Measurements from ENCODE around the gene CLK3. TPM values are rescaled to one million over a fixed set of nuclear protein-coding genes. Genes with fewer than 3 reads are reported as not detected.
"Not testable (repeated sequence)": the region's sequence is repeated elsewhere in the genome, so short reads cannot be mapped to it uniquely, and the experiment has no call there.

Gene CLK3
- total RNA-seq, 1 donor from 2014 or later, result 107 TPM

GRCh38 chr15:74642734-74643664, 27.4 kb downstream of the CLK3 start:
- no peak for DNase-seq (ENCODE audit: low spot score)
- intact Hi-C loops (cut with micrococcal nuclease), result no loop called here
- Mint-ChIP-seq H3K9me3 (no peaks in the 10 kb centered on the region), H3K4me1 (ENCODE audit: low read depth) (peaks cover 9% of the 10 kb centered on the region), H3K27me3 (ENCODE audit: insufficient read depth) (no peaks in the 10 kb centered on the region), H3K27ac (no peak overlapping the region), H3K4me3 (no peak overlapping the region), H3K36me3 (ENCODE audit: low read depth) (peaks cover 17% of the 10 kb centered on the region)

DNA sequence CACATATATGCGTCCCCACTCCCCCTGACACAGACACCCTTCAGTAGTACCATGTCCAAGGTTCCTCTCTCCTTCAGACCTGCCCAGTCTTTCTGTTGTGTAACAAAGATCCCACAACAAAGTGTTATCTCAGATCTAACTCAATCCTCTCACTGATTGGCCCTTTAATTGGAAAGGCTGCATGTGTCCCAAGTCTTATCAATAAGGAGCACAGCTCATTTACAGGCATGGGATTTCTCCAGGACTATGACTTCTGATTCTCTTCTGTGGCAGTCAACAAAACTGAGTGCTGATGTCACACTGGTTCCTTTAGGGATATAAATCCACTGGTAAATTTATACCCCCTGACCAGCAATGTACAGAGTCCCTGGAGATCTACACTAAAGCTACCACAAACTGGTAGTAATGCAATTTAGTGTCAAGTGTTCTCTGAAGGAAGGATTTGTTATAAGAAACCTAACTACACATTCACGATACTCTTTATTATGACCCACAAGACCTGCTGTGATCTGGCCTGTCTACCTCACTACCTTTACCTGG, 28.1 kb downstream of the CLK3 start:
- Mint-ChIP-seq H3K27ac (no peak overlapping the region), H3K4me3 (no peak overlapping the region), H3K36me3 (ENCODE audit: low read depth) (peaks cover 19% of the 10 kb centered on the region)

DNA sequence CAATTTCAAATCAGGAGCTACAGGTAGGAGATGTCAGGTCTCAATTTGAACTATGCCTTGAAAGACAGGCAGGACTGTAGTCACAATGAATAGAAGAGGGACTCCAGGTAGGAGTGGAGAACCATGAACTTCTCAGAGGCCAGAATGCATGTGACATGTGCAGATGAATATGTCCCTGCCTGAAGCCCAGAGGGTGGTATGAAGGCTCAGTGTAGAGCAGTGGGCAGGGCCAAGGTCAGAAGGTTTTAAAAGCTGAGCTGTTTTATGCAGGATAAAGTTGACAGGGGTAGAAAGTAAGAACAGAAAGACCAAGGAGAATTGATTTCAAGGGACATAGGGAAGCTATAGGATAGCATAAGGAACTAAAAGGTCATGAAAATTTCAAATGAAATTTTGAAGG, 30.8 kb downstream of the CLK3 start:
- Mint-ChIP-seq H3K27ac (no peak overlapping the region), H3K27me3 (ENCODE audit: insufficient read depth) (no peaks in the 10 kb centered on the region), H3K4me3 (no peak overlapping the region), H3K36me3 (ENCODE audit: low read depth) (peaks cover 12% of the 10 kb centered on the region), H3K9me3 (no peaks in the 10 kb centered on the region), H3K4me1 (ENCODE audit: low read depth) (peaks cover 9% of the 10 kb centered on the region)
- no peak for DNase-seq (ENCODE audit: low spot score)
- intact Hi-C loops (cut with micrococcal nuclease), result no loop called here

More for the DNA sequence above, 28.1 kb downstream of the CLK3 start:
- Mint-ChIP-seq H3K9me3 (no peaks in the 10 kb centered on the region), H3K27me3 (ENCODE audit: insufficient read depth) (no peaks in the 10 kb centered on the region), H3K4me1 (ENCODE audit: low read depth) (peaks cover 9% of the 10 kb centered on the region)
- no peak for DNase-seq (ENCODE audit: low spot score)
- intact Hi-C loops (cut with micrococcal nuclease), result no loop called here

- Mint-ChIP-seq H3K27me3 (ENCODE audit: insufficient read depth) (no peaks in the 10 kb centered on the region), H3K27ac (no peak overlapping the region), H3K9me3 (no peaks in the 10 kb centered on the region), H3K36me3 (ENCODE audit: low read depth) (peaks cover 10% of the 10 kb centered on the region), H3K4me1 (ENCODE audit: low read depth) (no peaks in the 10 kb centered on the region), H3K4me3 (no peak overlapping the region)
- no peak for DNase-seq (ENCODE audit: low spot score)
- intact Hi-C loops (cut with micrococcal nuclease), result no loop called here
Measured at GRCh38 chr15:74648051-74648842, 32.6 kb downstream of the CLK3 start.

- peaks cover 12% of the 10 kb centered on the region for H3K36me3 Mint-ChIP-seq (ENCODE audit: low read depth)
- intact Hi-C loops (cut with micrococcal nuclease), result no loop called here
- no peaks in the 10 kb centered on the region for H3K9me3 Mint-ChIP-seq
- no peak for DNase-seq (ENCODE audit: low spot score)
- no peaks in the 10 kb centered on the region for H3K27me3 Mint-ChIP-seq (ENCODE audit: insufficient read depth)
- H3K4me1 Mint-ChIP-seq (ENCODE audit: low read depth), result peaks cover 13% of the 10 kb centered on the region
- no peak overlapping the region for H3K4me3 Mint-ChIP-seq
- H3K27ac Mint-ChIP-seq, result no peak overlapping the region
Measured at GRCh38 chr15:74651242-74651741, 35.7 kb downstream of the CLK3 start.

DNA sequence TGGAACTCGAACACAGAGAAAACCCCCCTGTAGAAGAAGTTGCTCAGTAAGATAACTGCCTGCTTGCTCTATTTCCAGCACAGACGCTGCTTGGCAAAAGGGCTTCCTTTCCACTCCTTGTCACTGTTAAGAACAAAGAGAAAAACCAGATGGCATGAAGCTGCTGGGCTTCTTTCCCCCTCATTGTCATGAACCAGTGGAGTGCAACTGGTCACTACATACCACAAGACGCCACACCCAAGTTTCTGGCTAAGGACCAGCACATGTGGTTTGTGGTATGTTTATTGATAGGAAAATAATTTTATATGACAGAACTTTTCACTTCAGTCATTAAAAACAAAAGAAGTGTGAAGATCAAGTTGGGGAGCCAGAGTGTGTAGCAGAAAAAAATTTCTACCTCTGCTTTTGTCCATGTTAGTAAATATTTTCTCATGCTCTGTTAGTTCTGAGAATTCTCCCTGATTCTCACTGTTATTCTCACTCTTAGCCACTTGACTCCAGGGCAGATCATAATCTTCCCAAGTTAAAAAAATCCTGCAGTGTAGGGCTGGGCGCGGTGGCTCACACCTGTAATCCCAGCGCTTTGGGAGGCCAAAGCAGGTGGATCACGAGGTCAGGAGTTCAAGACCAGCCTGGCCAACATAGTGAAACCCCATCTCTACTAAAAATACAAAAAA, 37.9 kb downstream of the CLK3 start:
- peaks cover 9% of the 10 kb centered on the region for H3K36me3 Mint-ChIP-seq (ENCODE audit: low read depth)
- no peaks in the 10 kb centered on the region for H3K9me3 Mint-ChIP-seq

GRCh38 chr15:74655424-74655823, 39.8 kb downstream of the CLK3 start:
- peaks cover 34% of the 10 kb centered on the region for H3K4me1 Mint-ChIP-seq (ENCODE audit: low read depth)
- no peak for DNase-seq (ENCODE audit: low spot score)
- H3K27me3 Mint-ChIP-seq (ENCODE audit: insufficient read depth), result no peaks in the 10 kb centered on the region
- peaks cover 6% of the 10 kb centered on the region for H3K36me3 Mint-ChIP-seq (ENCODE audit: low read depth)
- no peak overlapping the region for H3K4me3 Mint-ChIP-seq
- intact Hi-C loops (cut with micrococcal nuclease), result no loop called here
- no peaks in the 10 kb centered on the region for H3K9me3 Mint-ChIP-seq
- H3K27ac Mint-ChIP-seq, result no peak overlapping the region

More for the DNA sequence above, 37.9 kb downstream of the CLK3 start:
- peak overlapping the region; percentile 40 for H3K27ac Mint-ChIP-seq
- H3K4me3 Mint-ChIP-seq, result no peak overlapping the region
- DNase-seq (ENCODE audit: low spot score), result no peak
- peaks cover 34% of the 10 kb centered on the region for H3K4me1 Mint-ChIP-seq (ENCODE audit: low read depth)
- no peaks in the 10 kb centered on the region for H3K27me3 Mint-ChIP-seq (ENCODE audit: insufficient read depth)
- intact Hi-C loops (cut with micrococcal nuclease), result no loop called here

GRCh38 chr15:74656935-74657535, 41.4 kb downstream of the CLK3 start:
- Mint-ChIP-seq H3K4me1 (ENCODE audit: low read depth) (peaks cover 34% of the 10 kb centered on the region), H3K36me3 (ENCODE audit: low read depth) (peaks cover 6% of the 10 kb centered on the region), H3K27ac (no peak overlapping the region), H3K27me3 (ENCODE audit: insufficient read depth) (no peaks in the 10 kb centered on the region), H3K4me3 (no peak overlapping the region), H3K9me3 (no peaks in the 10 kb centered on the region)
- DNase-seq (ENCODE audit: low spot score), result no peak
- intact Hi-C loops (cut with micrococcal nuclease), result no loop called here

DNA sequence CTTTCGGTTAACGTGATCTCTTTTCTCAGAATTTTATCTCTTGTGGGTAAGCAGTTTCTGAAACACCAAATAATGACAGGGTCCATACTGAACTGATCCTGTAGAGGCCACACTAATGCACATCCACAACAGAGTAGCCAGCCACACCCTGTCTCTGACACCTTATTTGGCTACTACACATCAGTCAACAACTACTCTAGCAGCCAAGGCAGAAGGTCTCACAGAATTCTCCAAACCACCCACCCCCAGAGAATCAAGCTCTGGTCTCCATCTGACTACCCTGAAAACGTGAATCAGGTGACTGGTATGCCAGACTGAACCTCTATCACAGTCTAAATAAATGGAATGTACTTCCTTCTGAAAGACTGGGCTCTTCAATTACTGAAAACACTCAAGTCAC, 42.2 kb downstream of the CLK3 start:
- H3K4me1 Mint-ChIP-seq (ENCODE audit: low read depth), result peaks cover 34% of the 10 kb centered on the region

GRCh38 chr15:74661280-74661679, 45.6 kb downstream of the CLK3 start:
- H3K27me3 Mint-ChIP-seq (ENCODE audit: insufficient read depth); DNase-seq (ENCODE audit: low spot score); H3K36me3 Mint-ChIP-seq (ENCODE audit: low read depth); intact Hi-C loops (cut with micrococcal nuclease); H3K9me3 Mint-ChIP-seq; H3K4me3 Mint-ChIP-seq; H3K27ac Mint-ChIP-seq: not testable (repeated sequence)
- H3K4me1 Mint-ChIP-seq (ENCODE audit: low read depth), result peaks cover 21% of the 10 kb centered on the region

More for the DNA sequence above, 42.2 kb downstream of the CLK3 start:
- no peaks in the 10 kb centered on the region for H3K9me3 Mint-ChIP-seq
- no peaks in the 10 kb centered on the region for H3K27me3 Mint-ChIP-seq (ENCODE audit: insufficient read depth)
- no peak overlapping the region for H3K27ac Mint-ChIP-seq
- DNase-seq (ENCODE audit: low spot score), result no peak
- peaks cover 7% of the 10 kb centered on the region for H3K36me3 Mint-ChIP-seq (ENCODE audit: low read depth)
- intact Hi-C loops (cut with micrococcal nuclease), result no loop called here
- H3K4me3 Mint-ChIP-seq, result no peak overlapping the region

DNA sequence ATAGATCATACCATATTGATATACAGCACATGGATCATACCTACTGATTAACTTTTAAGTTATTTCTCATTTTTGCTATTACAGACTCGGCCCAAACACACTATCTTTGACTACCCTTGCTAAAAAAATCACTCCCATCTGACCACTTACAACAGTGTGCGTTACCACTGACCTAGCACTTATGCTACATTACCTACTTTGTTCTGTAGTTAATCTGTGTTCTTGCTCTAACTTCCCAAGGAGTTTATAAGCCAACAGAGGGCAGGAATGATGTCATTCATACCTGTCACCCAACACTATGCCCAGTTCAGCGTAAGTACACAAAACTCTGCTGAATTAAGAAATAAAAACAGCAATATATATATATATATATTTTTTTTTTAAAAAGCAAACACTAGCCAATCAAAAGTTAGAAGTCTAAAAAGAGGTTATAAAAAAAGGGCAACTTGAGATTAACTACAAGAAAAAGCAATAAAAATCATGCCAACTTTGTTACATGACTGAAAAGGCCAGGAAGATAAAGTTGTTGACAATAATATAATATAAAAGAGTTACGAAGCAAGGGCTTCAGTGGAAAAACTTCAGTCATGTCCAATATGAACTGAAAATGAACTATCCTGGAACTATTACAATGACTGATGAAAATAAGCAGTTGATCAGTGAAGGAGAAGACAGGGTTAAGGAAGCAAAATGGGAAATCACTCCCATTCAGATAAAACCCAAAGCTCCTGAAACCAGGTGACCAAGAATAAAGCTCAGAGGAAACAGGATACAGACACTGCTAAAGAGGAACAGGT, 46.6 kb downstream of the CLK3 start:
- no peak for DNase-seq (ENCODE audit: low spot score)
- no peaks in the 10 kb centered on the region for H3K27me3 Mint-ChIP-seq (ENCODE audit: insufficient read depth)
- intact Hi-C loops (cut with micrococcal nuclease), result no loop called here
- H3K4me1 Mint-ChIP-seq (ENCODE audit: low read depth), result peaks cover 11% of the 10 kb centered on the region
- H3K36me3 Mint-ChIP-seq (ENCODE audit: low read depth), result peaks cover 1% of the 10 kb centered on the region
- no peak overlapping the region for H3K4me3 Mint-ChIP-seq
- H3K9me3 Mint-ChIP-seq, result no peaks in the 10 kb centered on the region
- no peak overlapping the region for H3K27ac Mint-ChIP-seq

Measured in activated T-helper 1 cell treated with anti-CD3 and anti-CD28 coated beads, Interleukin-12 subunit alpha, Interleukin-12 subunit beta, Interleukin-2, Interleukin-4 antibody, amounts not matched to agents 30 ng/mL and 10 ng/mL and 1 ng/mL, durations not matched to agents 14 hours and 24 hours and 36 hours (primary cell).